Stomach smooth muscle (tissue), 2 donors: Measurements from ENCODE around the gene TPST2.

Source experiments
- H3K27ac ChIP-seq: one replicate; pipeline ENCODE4 v1.7.0; 2013; ENCODE audit warnings: mild to moderate bottlenecking, low read length, inconsistent platforms
- H3K27me3 ChIP-seq, 2 donors: one replicate each; pipeline ENCODE4 v1.7.0; 2013; ENCODE audit warnings: low read length in 2 of 2; ENCODE audit not compliant: insufficient read depth in 2 of 2, control insufficient read depth in 1 of 2
- H3K36me3 ChIP-seq, 2 donors: one replicate each; pipeline ENCODE4 v1.7.0; 2013; ENCODE audit warnings: low read length in 2 of 2; ENCODE audit not compliant: control insufficient read depth in 2 of 2, insufficient read depth in 2 of 2
- H3K4me1 ChIP-seq: one replicate; pipeline ENCODE4 v1.7.0; 2013; ENCODE audit warnings: low read length; ENCODE audit not compliant: control insufficient read depth, insufficient read depth
- H3K4me3 ChIP-seq, 2 donors: one replicate each; pipeline ENCODE4 v1.7.0; 2013; ENCODE audit warnings: low read length in 2 of 2
- H3K9ac ChIP-seq, 2 donors: one replicate each; pipeline ENCODE4 v1.7.0; 2013; ENCODE audit warnings: low read length in 2 of 2, mild to moderate bottlenecking in 1 of 2
- H3K9me3 ChIP-seq, 2 donors: one replicate each; pipeline ENCODE4 v1.7.0; 2013; ENCODE audit warnings: low read length in 2 of 2; ENCODE audit not compliant: control insufficient read depth in 2 of 2
- donor health status: healthy.
- donor health status: Pancreatic carcinoma.

Gene TPST2

DNA sequence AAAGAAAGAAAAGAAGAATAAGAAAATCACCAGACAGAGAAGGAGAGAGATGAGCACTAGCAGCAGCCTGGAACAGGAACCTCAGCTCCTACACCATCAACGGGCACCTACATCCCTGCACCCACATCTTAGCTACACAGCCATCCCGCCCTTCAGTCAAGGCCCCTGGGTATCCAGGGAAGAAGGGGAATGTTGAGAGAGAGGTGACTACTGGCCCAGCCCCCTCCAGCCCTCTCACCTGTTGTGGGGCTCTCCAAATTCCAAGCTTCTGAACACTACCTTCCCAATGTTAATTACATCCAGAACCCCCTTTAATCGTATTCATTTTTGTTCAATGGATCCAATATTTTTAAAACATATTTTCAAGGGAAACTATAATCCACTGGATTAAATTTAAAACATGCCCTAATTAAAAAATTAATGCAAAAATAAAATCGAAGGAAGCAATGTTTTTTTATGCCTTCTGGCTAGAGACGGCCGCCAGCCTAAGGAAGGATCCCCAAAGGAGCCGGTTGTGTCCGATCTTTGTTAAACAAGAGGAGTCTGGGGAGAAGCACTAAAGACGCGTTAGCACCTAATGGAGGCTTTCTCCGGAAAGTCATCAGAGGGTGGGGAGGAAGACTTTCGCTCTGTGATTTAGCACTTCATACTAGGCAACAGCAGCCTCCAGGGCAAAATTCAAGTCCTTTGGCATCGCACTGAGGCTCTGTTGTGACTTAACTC, 9.5 kb downstream of the TPST2 start:
- no peaks in the 10 kb centered on the region for H3K36me3 ChIP-seq
- H3K9ac ChIP-seq, result no peak overlapping the region
- H3K27me3 ChIP-seq, result no peaks in the 10 kb centered on the region
- no peak overlapping the region for H3K4me3 ChIP-seq
- H3K27ac ChIP-seq, result no peak overlapping the region
- no peaks in the 10 kb centered on the region for H3K9me3 ChIP-seq
- H3K4me1 ChIP-seq, result no peaks in the 10 kb centered on the region

DNA sequence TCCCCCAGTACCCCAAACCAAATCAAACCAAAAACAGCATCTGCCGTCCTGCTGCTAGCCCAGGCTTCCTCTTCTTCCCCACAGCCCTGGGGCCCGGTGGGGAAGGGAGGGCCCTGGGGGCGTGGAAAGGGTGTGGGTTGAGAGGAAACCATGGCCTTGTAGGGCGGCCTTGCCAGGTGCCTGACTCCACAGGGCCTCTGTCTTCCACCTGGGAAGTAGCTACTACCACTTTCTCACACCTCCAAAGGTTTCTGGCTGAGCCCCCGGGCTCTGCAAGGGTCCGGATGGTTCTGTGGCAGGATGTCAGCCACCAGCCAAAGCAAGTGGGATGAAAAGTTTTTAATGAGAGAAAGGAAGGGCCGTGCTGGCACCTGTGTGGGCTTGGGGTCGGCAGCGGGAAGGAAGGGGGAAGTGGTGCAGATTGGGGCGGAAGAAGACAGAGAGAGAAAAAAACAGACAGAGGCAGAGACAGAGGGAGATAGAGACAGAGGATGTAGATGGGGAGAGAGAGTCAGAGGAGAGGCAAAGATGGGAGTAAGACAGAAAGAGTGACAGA, 10.5 kb downstream of the TPST2 start:
- Histone ChIP-seq H3K27ac (no peak overlapping the region), H3K9ac (no peak overlapping the region), H3K4me3 (no peak overlapping the region), H3K27me3 (no peaks in the 10 kb centered on the region), H3K9me3 (no peaks in the 10 kb centered on the region), H3K4me1 (no peaks in the 10 kb centered on the region), H3K36me3 (no peaks in the 10 kb centered on the region)

DNA sequence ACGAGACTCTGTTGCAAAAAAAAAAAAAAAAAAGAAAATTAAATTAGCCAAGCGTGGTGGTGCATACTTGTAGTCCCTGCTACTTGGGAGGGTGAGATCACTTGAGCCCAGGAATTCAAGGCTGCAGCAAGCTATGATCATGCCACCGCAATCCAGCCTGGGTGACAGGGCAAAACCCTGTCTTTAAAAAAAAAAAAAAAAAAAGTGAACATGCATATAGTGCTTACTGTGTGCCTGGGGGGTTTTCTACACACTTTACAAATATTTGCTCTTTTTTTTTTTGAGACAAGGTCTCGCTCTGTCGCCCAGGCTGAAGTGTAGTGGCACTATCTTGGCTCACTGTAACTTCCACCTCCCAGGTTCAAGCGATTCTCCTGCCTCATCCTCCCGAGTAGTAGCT, 12.9 kb downstream of the TPST2 start:
- Histone ChIP-seq H3K27me3 (no peaks in the 10 kb centered on the region), H3K27ac (no peak overlapping the region), H3K36me3 (no peaks in the 10 kb centered on the region), H3K9me3 (no peaks in the 10 kb centered on the region), H3K9ac (no peak overlapping the region), H3K4me1 (no peaks in the 10 kb centered on the region), H3K4me3 (no peak overlapping the region)

DNA sequence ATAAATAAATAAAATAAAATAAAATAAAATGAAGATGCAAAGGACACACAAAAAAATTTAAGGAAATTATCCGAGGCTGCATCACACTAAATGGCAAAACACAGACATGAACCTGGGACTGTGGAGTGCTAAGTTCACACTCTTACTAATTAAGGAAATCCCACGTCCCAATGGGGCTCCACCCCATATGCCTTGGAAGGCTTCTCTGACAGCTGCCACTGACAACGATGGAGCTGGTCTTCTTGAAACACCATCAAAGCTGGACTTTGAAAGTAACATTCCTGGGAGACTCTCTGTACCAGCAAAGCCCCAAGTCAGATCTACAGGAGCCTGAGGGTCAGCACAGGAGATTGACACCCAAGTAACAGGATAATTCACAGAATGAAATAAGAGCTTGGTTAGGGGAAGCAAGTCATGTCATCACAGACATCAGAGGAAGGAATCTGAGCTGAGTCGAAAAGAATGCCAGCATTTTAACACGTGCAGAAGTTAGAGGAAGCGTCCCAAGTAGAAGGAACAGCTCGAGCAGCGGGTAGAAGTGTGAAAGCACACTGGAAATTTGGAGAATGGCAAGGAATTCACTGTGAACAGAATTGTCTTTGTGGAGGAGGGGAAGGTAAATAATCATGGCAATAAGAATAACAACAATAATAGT, 13.8 kb downstream of the TPST2 start:
- H3K4me1 ChIP-seq, result no peaks in the 10 kb centered on the region

DNA sequence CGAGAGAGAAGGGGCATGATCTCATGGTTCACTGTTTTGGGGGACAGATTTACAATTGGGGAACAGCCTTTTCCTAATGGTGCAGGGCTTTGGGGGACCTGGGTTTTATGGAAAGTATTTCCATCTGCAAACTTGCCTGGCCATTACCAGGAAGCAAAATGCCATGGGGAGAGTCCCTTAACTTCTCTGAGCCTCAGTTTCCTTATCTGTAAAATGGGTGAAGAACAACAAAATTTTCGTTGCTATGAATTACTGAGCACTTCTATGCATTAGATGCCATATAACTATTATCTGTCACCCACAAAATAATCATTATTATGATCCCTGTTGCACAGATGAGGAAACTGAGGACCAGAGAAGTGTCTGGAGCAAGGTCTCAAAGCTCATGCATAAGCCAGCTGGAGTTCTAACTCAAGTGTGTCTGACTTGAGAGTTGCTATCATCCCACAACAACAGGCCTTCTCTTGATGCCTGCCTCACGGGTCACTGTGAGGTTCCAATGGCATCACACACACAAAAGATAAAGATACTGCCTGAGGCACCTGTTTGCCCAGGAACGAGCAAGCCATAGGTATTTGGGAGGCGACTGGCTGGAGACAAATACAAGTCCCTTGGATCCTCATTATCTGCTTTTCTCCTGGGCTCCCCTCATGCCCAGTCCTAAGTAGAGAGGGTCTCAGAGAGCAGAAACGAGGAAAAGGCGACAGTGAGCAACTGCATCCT, 15.8 kb downstream of the TPST2 start:
- Histone ChIP-seq H3K27ac (no peak overlapping the region), H3K9me3 (no peaks in the 10 kb centered on the region), H3K4me3 (no peak overlapping the region), H3K9ac (no peak overlapping the region), H3K36me3 (no peaks in the 10 kb centered on the region), H3K4me1 (no peaks in the 10 kb centered on the region), H3K27me3 (no peaks in the 10 kb centered on the region)

More for the DNA sequence above, 13.8 kb downstream of the TPST2 start:
- Histone ChIP-seq H3K9me3 (no peaks in the 10 kb centered on the region), H3K4me3 (no peak overlapping the region), H3K27me3 (no peaks in the 10 kb centered on the region), H3K9ac (no peak overlapping the region), H3K36me3 (no peaks in the 10 kb centered on the region), H3K27ac (no peak overlapping the region)

DNA sequence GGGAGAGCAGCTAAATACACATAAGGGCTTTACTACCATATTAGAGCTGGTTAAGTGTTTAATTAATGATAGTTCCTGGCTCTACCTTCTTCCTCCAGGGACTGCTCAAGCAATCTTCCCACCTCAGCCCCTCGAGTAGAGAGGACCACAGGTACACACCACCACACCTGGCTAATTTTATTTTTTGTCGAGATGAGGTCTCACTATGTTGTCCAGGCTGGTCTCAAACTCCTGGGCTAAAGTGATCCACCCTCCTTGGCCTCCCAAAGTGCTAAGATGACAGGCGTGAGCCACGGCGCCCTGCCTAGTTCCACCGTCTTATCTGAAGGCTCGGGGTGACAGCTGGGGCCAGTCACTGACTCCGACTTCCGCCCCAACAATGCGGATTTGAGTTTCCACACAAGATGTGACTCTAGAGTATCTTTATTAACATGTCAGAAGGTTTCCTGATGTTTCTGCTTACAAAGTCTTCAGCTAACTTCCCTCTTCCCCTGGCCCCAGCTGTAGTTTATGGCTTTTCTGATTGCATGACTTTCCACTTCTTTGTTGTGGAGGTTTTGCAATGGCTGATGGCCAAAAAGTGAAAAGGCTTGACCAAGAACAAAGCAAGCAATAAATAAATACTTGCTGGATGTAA, 16.8 kb downstream of the TPST2 start:
- H3K4me1 ChIP-seq, result no peaks in the 10 kb centered on the region
- H3K27me3 ChIP-seq, result no peaks in the 10 kb centered on the region
- H3K4me3 ChIP-seq, result no peak overlapping the region
- H3K36me3 ChIP-seq, result no peaks in the 10 kb centered on the region
- H3K9ac ChIP-seq, result no peak overlapping the region
- no peak overlapping the region for H3K27ac ChIP-seq
- no peaks in the 10 kb centered on the region for H3K9me3 ChIP-seq

DNA sequence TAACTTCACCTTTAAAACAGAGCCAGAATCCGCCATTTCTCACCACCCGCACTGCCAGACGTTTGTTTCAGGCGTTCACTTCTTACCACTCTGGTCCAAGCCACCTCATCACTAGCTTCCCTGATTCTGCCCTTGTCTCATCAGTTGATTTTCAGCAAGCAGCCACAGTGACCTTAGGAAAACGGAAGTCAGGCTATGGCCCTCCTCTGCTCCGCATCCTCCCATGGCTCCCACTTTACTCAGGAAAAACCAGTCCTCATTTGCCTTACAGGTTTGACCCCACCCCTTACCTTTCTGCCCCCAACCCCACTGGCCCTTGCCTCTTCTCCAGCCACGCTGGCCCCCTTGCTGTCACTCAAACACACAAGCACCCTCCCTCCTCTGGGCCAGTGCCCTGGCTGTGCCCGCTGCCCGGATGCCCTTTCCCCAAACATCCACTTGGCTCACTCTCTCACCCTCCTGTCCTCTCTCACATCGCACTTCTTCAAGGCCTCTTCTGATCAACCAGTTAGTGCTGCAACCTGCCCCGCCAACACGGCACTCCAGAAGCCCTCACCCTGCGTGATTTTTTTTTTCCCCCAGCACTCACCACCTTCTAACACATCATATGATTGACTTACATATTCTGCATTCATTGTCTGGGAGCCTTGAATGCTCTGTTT, 18.9 kb downstream of the TPST2 start:
- Histone ChIP-seq H3K4me3 (no peak overlapping the region), H3K36me3 (no peaks in the 10 kb centered on the region), H3K27me3 (no peaks in the 10 kb centered on the region), H3K4me1 (no peaks in the 10 kb centered on the region), H3K9me3 (no peaks in the 10 kb centered on the region), H3K27ac (no peak overlapping the region), H3K9ac (no peak overlapping the region)

DNA sequence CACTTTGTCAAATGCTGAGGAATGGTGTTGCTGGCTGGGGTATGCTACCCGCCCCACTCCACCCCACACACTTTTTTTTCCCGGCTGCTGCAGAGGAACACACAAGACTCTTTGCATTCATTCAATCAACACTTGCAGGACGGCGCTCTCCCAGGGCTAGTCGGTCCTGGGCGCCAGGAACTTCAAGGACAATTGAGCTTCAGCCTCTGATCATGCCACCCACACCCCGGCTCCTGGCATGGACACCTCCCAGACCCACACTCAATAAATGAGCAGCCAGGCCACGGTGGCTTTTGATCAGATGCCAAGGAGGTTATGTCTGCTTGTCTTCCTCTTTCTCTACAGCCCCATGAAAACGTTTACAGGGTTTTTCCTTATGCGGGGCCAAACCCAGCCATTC, 19.8 kb downstream of the TPST2 start:
- no peak overlapping the region for H3K9ac ChIP-seq
- H3K9me3 ChIP-seq, result no peaks in the 10 kb centered on the region
- no peak overlapping the region for H3K27ac ChIP-seq

DNA sequence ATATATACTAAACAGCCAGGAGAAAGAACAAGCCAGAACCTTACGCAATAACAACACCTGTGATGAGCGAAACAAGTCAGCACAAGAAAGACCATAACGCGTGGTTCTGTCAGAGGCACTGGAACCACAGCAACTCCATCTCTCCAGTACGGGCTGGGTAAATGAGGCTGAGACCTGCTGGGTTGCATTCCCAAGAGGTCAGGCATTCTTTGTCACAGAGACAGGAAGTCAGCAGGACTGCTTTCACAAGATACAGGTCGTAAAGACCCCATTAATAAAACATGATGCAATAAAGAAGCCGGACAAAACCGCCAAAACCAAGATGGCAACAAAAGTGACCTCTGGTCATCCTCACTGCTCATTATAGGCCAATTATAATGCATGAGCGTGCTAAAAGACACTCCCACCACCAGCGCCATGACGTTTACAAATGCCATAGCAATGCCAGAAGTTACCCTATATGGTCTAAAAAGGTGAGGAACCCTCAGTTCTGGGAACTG, 21.7 kb downstream of the TPST2 start:
- Histone ChIP-seq H3K4me1 (no peaks in the 10 kb centered on the region), H3K9me3 (no peaks in the 10 kb centered on the region), H3K36me3 (no peaks in the 10 kb centered on the region), H3K27me3 (no peaks in the 10 kb centered on the region), H3K27ac (no peak overlapping the region), H3K4me3 (no peak overlapping the region), H3K9ac (no peak overlapping the region)

More for the DNA sequence above, 19.8 kb downstream of the TPST2 start:
- Histone ChIP-seq H3K4me1 (no peaks in the 10 kb centered on the region), H3K4me3 (no peak overlapping the region), H3K36me3 (no peaks in the 10 kb centered on the region), H3K27me3 (no peaks in the 10 kb centered on the region)

DNA sequence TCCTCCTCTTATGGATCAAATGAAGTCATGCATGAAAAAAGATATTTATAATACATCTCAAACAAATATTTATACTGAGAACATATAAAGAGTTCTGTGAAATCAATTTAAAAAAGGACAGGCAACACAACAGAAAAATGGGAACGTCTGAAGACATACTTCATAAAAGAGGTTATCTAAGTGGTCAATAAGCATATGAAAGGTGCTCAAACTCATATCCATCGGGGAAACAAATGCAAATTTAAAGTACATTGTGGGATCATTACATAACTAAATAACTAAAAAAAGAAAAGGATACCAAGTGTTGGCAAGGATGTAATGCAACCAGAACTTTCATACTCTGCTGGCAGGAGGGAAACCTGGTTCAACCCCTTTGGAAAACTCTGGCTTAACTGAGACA, 22.3 kb downstream of the TPST2 start:
- Histone ChIP-seq H3K9me3 (no peaks in the 10 kb centered on the region), H3K27me3 (no peaks in the 10 kb centered on the region), H3K27ac (no peak overlapping the region), H3K36me3 (no peaks in the 10 kb centered on the region), H3K4me1 (no peaks in the 10 kb centered on the region), H3K4me3 (no peak overlapping the region), H3K9ac (no peak overlapping the region)
